GM19468 (cell line): ENCODE data around the gene QRSL1.
A peak's percentile ranks its signal among the peaks of the same experiment; 100 is the strongest.
"Not testable (repeated sequence)": the region's sequence is repeated elsewhere in the genome, so short reads cannot be mapped to it uniquely, and the experiment has no call there.

Experiments used
- ATAC-seq: cut with Tn5 transposase; IDR thresholded peaks from one replicate; pipeline ENCODE4 v1.9.1; 2021; ENCODE audit warnings: mild to moderate bottlenecking, moderate library complexity, moderate number of reproducible peaks; ENCODE audit not compliant: unreplicated experiment; ENCODE audit errors: extremely low read depth

The QRSL1 gene, protein sequence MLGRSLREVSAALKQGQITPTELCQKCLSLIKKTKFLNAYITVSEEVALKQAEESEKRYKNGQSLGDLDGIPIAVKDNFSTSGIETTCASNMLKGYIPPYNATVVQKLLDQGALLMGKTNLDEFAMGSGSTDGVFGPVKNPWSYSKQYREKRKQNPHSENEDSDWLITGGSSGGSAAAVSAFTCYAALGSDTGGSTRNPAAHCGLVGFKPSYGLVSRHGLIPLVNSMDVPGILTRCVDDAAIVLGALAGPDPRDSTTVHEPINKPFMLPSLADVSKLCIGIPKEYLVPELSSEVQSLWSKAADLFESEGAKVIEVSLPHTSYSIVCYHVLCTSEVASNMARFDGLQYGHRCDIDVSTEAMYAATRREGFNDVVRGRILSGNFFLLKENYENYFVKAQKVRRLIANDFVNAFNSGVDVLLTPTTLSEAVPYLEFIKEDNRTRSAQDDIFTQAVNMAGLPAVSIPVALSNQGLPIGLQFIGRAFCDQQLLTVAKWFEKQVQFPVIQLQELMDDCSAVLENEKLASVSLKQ

DNA sequence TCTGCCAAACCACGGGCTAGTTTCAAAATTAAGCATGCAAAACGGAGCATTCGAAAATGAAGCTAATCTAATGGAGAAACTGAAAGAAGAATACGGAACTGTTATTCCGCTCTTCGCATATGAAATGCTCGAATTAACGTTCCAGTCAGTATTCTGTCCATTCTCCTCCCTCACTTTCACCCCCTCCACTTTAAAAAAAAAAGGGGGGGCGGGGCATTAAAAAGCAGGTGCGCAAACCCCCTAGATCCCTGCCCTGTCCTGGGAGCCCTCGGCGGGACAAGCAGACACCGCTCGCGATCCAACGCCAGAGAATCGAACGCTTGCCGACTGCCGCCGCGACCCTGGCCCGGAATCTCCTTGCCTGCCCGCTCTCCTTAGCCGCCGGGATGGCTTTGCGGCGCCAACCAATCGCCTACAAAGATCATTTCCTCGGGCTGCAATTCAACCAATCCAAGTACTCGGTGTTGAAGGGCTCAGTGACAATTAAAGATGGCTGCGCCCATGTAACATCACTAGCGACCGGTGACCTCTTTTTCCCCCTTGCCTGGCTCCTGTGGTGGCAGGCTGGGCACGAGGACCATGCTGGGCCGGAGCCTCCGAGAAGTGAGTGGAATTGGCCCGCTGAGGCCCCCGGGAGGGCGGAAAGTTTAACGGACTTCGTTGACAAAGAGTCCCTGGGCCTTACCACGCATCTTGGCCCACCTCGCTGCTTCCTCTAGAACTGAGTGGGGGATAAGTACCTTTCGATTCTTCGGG is at the start of gene QRSL1, which contains the start of gene RTN4IP1:
QRSL1 (plus strand) TSS at position 476 of the 756 bp plus-strand sequence; CDS start at position 580, 104 bp downstream.
RTN4IP1 (minus strand) TSS at position 396 of the 756 bp plus-strand sequence. CDS start 477 bp downstream, outside the sequence.
- ATAC-seq: peak; percentile 35

DNA sequence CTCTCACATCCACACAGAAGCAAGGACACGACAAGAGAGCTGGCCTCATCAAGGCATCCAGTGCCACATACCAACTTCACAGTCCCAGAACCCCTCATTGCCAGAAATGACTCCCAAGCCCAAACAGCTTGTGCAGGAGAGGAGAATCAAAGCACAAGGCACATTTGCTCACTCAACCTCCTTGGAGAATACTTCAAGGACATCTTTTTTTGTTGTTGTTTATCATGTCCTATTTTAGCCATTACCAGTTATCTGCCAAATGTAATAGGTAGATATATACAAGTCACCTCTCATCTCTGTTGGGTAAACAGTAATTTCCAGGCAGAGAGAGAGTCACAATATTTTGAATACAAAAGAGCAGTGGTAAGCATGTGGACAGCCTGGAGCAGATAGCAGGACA is 47.9 kb upstream of the QRSL1 start:
- ATAC-seq: no peak

DNA sequence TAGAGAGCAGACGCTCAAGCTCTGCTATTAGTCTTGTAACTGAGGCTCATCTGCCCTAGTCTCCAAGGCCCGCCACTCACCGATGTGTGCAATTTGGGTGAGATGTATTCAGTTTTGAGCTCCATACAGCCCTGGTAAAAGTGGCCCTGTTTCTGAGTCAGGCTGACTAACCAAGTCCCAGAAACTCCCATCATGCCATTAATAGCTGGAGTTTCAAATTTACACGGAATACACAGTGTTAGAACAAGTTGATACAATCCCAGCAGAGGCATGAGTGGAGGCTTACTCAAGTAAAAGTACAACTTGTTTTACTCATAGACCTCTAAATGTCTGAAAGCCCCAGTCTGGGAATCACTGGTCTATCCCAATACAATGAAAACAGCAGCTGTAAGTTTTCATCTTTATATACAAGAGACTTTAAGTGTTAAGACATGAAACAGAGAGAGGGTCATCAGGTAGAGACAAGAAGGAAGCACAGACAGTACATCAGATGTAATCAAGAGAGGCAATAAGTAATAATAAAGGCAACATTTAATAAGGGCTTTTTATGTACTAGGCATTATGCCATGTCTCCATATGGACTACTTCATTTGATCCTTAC is 42.5 kb upstream of the QRSL1 start:
- ATAC-seq: no peak

GRCh38 chr6:106588937-106589336 is 40.4 kb upstream of the QRSL1 start:
- not testable (repeated sequence) for ATAC-seq

GRCh38 chr6:106591111-106591825 is 38.1 kb upstream of the QRSL1 start:
- no peak for ATAC-seq

DNA sequence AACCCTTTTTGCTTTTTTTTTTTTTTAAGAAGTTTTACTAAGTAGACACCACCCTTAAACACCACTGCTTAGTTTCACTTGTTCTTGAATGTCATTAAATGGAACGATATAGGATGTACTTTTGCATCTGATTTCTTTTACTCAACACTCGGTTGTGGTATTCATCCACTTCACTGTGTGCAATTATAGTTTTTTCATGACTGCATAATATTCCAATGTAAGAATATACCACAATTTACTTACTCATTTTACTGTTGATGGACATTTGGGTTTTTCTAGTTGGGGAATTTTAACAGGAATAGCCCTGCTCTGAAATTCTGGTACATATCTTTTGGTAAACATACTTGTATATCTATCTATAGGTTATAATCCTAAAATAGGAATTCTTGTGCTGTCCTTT is 29.9 kb upstream of the QRSL1 start:
- no peak for ATAC-seq

GRCh38 chr6:106600329-106600728 is 29.0 kb upstream of the QRSL1 start:
- no peak for ATAC-seq

- ATAC-seq: no peak
Observed at GRCh38 chr6:106608080-106608668, 21.2 kb upstream of the QRSL1 start.

DNA sequence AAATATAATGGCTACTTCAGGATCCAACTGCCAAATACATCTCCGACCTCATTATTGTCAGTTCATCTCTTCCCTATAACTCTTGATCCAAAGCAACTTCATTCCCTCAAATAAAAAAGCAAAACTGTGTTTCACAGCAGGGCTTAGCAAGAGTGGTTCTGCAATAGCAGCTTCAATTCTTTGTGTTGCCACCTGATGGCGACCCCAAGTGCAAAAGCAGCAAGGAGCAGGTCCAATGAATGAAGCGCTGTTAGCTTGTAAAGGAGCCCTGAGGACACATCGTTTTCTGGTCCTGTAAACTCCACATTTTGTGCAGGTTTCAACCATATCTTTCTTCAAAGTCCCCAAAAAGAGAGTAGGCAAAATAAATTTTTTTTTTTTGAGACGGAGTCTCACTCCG is 19.7 kb upstream of the QRSL1 start:
- no peak for ATAC-seq

DNA sequence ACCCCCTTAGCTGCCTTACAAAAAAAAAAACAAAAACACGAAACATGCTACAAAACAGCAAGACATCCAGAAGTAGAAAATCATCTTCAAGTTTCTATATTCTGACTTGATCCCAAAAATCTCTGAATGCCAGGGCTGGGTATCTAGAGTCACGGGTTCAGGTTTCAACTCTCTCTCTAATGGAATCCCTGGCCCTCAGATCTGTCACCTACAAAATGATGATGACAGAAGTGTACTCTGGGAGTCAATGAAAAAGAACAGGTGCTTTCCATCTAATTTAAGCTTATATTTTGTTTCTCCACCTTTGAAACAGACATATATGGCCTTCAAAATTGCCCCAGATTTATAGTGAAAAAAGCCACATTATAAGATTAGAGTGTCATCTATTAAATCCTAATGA is 18.3 kb upstream of the QRSL1 start:
- ATAC-seq: no peak

GRCh38 chr6:106612671-106613416 is 16.5 kb upstream of the QRSL1 start:
- no peak for ATAC-seq

DNA sequence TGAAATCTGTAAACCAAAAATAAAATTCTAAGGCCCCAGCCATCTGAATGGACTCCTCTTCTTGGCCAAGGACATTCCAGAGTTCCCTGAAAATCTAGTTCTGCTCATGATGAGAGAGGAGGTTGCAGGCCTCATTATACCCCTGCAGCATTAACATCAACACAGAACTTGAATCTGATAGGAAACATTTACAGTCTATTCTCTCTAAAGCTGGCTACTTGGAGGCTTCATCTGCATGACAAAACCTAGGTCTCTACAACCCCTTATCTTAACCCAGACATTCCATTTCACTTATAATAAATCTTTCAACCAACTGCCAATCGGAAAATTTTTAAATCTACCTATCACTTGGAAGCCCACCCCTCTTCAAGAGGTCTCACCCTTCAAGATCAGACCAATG is 15.8 kb upstream of the QRSL1 start:
- no peak for ATAC-seq

DNA sequence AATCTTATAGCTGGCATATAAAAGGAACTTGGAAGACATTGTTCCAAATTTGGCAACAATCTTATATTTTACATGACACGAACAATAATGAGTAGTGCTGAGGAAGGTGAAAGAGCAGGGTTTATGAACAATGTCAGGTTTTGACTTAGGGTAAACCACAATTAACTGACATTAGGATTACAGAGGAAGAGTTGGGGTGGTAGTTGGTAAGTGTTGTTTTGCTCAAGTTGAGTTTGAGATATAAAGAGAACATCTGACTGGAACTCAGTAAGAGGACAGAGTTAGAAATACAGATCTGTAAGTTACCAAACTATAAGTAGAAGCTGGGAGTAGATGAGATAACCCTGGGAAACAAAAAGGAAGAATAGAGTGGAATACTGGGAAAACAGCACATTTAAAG is 15.2 kb upstream of the QRSL1 start:
- ATAC-seq: no peak

- ATAC-seq: no peak
Observed at GRCh38 chr6:106614592-106615257, 14.7 kb upstream of the QRSL1 start.

GRCh38 chr6:106617302-106617701 is 12.1 kb upstream of the QRSL1 start:
- no peak for ATAC-seq

DNA sequence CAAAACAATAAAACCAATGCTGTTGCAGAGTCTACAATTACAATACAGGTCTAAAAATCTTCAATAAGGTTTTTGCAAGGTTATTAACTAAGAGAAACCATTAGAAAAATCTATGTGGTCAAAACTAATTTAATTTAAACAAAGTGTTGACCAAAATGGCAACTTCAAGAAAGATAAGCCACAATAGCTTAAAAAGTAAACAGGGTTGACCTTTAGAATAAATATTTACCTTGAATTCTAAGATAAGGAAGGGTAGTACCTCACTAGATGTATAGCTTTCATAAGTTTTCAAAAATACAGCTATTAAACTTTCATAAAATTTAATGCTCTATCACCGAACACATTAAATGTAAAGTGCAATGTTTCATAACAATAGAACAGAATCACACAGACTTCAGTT is 11.5 kb upstream of the QRSL1 start:
- no peak for ATAC-seq

DNA sequence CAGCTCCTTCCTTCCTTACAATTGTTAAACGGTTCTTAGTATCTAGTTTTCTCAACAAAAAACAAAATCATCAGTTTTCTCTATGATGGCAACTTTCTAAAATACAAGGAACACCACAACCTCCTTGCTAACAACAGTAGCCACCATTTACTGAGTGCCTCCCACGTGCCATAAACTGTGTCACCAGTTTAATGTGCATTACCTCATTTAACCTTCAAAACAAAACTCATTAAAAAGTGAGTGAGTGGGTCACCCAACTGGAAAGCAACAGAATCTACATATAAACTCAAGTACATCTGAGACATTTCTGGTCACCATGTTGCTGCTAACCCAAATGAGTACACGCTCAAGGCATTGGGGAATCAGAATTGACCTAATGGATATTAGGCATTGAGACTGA is 11.1 kb upstream of the QRSL1 start:
- no peak for ATAC-seq

GRCh38 chr6:106619223-106619622 is 10.2 kb upstream of the QRSL1 start:
- no peak for ATAC-seq
